Progenitor cell of endocrine pancreas (in vitro differentiated cells): Measurements from ENCODE around the gene CACNB4. TPM values are rescaled to one million over a fixed set of nuclear protein-coding genes. Genes with fewer than 3 reads are reported as not detected.

ENCODE experiments used
- DNase-seq: peaks from one replicate; pipeline ENCODE4 v3.0.0; 2021; ENCODE audit warnings: low spot score; ENCODE audit not compliant: unreplicated experiment
- H3K27ac Mint-ChIP-seq: 2 replicates; pipeline ENCODE4 v1.8.0; 2021; ENCODE audit warnings: mild to moderate bottlenecking, moderate library complexity, mixed read lengths
- H3K27me3 Mint-ChIP-seq: 2 replicates; pipeline ENCODE4 v1.8.0; 2021; ENCODE audit warnings: mixed read lengths
- H3K36me3 Mint-ChIP-seq: 2 replicates; pipeline ENCODE4 v1.8.0; 2022; ENCODE audit warnings: mixed read lengths; ENCODE audit not compliant: insufficient read depth
- H3K4me1 Mint-ChIP-seq: 2 replicates; pipeline ENCODE4 v1.8.0; 2021; ENCODE audit warnings: low read depth, mixed read lengths
- H3K4me3 Mint-ChIP-seq: 2 replicates; pipeline ENCODE4 v1.8.0; 2021; ENCODE audit warnings: low read depth, mild to moderate bottlenecking, moderate library complexity, mixed read lengths
- H3K9me3 Mint-ChIP-seq: 2 replicates; pipeline ENCODE4 v1.8.0; 2021; ENCODE audit warnings: low read depth, mixed read lengths
- total RNA-seq: library from RNA; stranded (reverse); gene quantifications from 2 replicates; pipeline ENCODE4 v1.2.1, GENCODE V29; 2021
- TF ChIP-seq, protein P1 (sequence below): fragments of 200-600 bp; sonication (generic); IDR thresholded peaks from one replicate; pipeline ENCODE4 v1.5.0; 2021; ENCODE audit warnings: antibody characterized with exemption, mild to moderate bottlenecking; ENCODE audit not compliant: unreplicated experiment

Gene CACNB4
- total RNA-seq, 1 donor from 2014 or later = 2.5 TPM

DNA sequence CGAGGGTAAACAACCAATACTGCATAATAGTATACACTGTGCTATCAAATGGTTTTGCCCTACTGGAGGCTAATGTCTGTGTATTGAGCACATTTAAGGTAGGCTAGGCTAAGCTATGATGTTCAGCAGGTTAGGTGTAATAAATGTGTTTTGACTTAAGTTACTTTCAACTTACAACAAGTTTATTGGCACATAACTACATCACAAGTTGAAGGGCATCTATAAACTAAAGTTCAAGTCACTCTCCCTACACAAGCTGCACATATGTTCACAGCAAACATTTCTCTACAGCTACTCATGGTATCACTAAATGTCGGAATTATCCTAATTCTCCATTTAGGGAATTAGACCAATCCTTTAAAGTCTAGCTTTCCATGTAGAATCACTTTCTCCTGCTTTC, 282.0 kb downstream of the CACNB4 start:
- TF ChIP-seq, protein P1, sequence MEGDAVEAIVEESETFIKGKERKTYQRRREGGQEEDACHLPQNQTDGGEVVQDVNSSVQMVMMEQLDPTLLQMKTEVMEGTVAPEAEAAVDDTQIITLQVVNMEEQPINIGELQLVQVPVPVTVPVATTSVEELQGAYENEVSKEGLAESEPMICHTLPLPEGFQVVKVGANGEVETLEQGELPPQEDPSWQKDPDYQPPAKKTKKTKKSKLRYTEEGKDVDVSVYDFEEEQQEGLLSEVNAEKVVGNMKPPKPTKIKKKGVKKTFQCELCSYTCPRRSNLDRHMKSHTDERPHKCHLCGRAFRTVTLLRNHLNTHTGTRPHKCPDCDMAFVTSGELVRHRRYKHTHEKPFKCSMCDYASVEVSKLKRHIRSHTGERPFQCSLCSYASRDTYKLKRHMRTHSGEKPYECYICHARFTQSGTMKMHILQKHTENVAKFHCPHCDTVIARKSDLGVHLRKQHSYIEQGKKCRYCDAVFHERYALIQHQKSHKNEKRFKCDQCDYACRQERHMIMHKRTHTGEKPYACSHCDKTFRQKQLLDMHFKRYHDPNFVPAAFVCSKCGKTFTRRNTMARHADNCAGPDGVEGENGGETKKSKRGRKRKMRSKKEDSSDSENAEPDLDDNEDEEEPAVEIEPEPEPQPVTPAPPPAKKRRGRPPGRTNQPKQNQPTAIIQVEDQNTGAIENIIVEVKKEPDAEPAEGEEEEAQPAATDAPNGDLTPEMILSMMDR = no peak
- H3K9me3 Mint-ChIP-seq = peaks cover 5% of the 10 kb centered on the region
- H3K4me3 Mint-ChIP-seq = no peak overlapping the region
- peaks cover 10% of the 10 kb centered on the region for H3K4me1 Mint-ChIP-seq
- H3K36me3 Mint-ChIP-seq = peaks cover 21% of the 10 kb centered on the region
- no peak overlapping the region for H3K27ac Mint-ChIP-seq
- no peaks in the 10 kb centered on the region for H3K27me3 Mint-ChIP-seq
- no peak for DNase-seq

DNA sequence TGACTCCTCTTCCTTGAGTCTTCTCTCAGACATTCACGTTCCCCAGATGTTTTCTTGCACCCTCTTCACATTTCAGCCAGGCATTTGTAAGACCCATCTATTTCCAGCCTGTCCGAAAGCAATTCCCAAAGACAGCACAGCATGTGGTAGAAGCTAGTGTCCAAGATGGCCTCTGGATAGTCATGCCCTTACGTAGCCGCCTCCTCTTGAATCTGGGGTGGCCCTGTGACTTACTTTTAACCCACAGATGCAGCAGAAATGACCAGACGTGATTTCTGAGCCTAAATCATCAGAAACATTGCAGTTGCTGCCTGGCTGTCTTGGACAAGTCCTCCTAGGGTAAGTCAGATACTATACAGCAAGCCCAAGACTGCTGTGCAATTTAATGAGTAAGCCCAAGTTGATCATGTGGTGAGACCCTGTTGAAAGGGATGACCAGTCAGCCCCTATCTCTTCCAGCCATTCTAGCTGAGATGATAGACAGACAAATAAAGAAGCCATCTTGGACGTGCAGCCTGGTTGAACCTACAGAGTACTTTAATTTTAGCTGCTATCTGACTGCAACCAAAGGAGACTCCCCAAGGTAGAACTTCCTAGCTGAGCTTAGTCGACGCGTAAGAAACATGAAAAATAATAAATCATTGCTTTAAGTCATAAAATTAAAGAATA, 282.9 kb downstream of the CACNB4 start:
- TF ChIP-seq, protein P1 = no peak
- H3K27me3 Mint-ChIP-seq = no peaks in the 10 kb centered on the region
- H3K9me3 Mint-ChIP-seq = peaks cover 5% of the 10 kb centered on the region
- no peak overlapping the region for H3K27ac Mint-ChIP-seq
- H3K36me3 Mint-ChIP-seq = peaks cover 24% of the 10 kb centered on the region
- DNase-seq = no peak
- no peak overlapping the region for H3K4me3 Mint-ChIP-seq
- peaks cover 5% of the 10 kb centered on the region for H3K4me1 Mint-ChIP-seq

DNA sequence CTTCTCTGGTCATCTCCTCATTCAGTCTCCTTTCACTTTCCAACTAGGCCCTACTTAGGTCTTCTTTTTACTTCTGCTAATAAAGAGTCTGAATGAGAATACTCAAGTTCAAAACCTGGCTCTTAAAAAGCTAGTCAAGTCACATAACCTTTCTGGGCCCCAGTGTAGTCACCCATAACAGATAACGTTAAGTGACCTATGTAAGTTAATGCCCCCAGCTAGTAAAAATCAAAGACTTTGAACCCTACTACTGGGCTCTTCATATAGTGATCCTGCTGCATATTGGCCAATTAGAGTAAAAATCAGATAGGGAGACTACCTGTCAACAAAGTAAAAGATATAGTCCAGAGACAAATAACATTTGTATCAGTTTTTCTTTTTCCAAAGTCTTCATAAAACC, 288.4 kb downstream of the CACNB4 start:
- TF ChIP-seq, protein P1 = no peak
- H3K36me3 Mint-ChIP-seq = peaks cover 31% of the 10 kb centered on the region
- H3K27me3 Mint-ChIP-seq = no peaks in the 10 kb centered on the region
- DNase-seq = no peak
- H3K4me3 Mint-ChIP-seq = no peak overlapping the region
- peaks cover 5% of the 10 kb centered on the region for H3K9me3 Mint-ChIP-seq
- H3K4me1 Mint-ChIP-seq = no peaks in the 10 kb centered on the region
- no peak overlapping the region for H3K27ac Mint-ChIP-seq

DNA sequence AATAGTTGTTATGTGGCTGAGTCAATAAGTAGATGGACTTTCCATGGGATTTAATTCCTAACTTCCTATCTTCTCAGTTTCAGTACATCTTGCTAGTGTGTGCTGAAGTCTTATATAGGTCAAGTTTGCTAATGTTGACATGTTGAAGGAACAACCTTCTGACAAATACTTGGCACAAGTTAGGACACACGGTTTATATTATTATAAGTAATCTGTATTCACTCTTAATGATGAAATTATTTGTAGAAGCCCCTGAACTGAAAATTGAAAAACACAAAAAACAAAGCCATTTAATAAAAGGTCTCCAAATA, 289.8 kb downstream of the CACNB4 start:
- Mint-ChIP-seq H3K4me3 (no peak overlapping the region), H3K27ac (no peak overlapping the region), H3K36me3 (peaks cover 33% of the 10 kb centered on the region), H3K4me1 (no peaks in the 10 kb centered on the region), H3K9me3 (peaks cover 5% of the 10 kb centered on the region), H3K27me3 (no peaks in the 10 kb centered on the region)
- DNase-seq = no peak
- TF ChIP-seq, protein P1 = no peak

DNA sequence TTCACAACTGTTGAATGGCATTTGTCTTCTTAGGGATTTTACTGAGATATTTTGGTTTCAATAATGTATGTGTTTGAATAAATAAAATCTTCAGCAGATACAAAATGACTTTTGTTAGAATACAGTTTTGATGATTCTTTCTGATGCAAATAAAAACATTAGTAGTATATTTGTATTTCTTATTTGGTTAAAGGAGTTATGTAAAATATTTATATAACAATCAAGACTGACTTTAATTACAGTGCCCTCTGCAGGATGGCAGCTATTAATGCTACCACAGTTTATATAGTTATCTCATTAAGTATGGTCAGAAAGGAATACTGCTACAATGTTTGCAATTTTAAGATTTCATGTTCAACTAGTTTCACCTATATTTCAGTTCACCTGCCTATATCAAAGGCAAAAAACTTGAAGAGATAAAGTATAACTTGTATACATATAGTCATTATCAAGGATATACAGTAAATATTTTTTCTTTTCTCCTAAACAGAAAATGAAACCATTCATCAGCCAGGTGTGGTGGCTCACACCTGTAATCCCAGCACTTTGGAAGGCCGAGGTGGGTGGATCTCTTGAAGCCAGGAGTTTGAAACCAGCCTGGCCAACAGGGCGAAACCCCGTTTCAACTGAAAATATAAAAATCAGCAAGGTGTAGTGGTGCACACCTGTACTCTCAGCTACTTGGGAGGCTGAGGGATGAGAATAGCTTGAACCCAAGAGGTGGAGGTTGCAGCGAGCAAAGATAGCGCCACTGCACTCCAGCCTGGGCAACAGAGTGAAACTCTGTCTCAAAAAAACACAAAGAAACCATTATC, 290.4 kb downstream of the CACNB4 start:
- no peak for DNase-seq
- peaks cover 5% of the 10 kb centered on the region for H3K9me3 Mint-ChIP-seq
- peaks cover 29% of the 10 kb centered on the region for H3K36me3 Mint-ChIP-seq
- H3K27ac Mint-ChIP-seq = no peak overlapping the region
- no peaks in the 10 kb centered on the region for H3K4me1 Mint-ChIP-seq
- no peaks in the 10 kb centered on the region for H3K27me3 Mint-ChIP-seq
- no peak overlapping the region for H3K4me3 Mint-ChIP-seq
- TF ChIP-seq, protein P1 = peak; percentile 54
